ENCODE results near the gene EPHB1.

Gene EPHB1

GRCh38 chr3:135161425-135161824 is 366.4 kb downstream of the EPHB1 start:
- DNase-seq (ENCODE audit: low read depth) = no peak

- DNase-seq (ENCODE audit: low read depth) = no peak
Observed at GRCh38 chr3:135163701-135164100, 368.6 kb downstream of the EPHB1 start.

GRCh38 chr3:135165260-135165659 is 370.2 kb downstream of the EPHB1 start:
- DNase-seq (ENCODE audit: low read depth) = no peak

GRCh38 chr3:135166266-135166825 is 371.3 kb downstream of the EPHB1 start:
- DNase-seq (ENCODE audit: low read depth) = no peak

- no peak for DNase-seq (ENCODE audit: low read depth)
Observed at GRCh38 chr3:135168822-135169221, 373.8 kb downstream of the EPHB1 start.

GRCh38 chr3:135169651-135170050 is 374.6 kb downstream of the EPHB1 start:
- no peak for DNase-seq (ENCODE audit: low read depth)

GRCh38 chr3:135170732-135171131 is 375.7 kb downstream of the EPHB1 start:
- no peak for DNase-seq (ENCODE audit: low read depth)

- no peak for DNase-seq (ENCODE audit: low read depth)
Observed at GRCh38 chr3:135172191-135172869, 377.3 kb downstream of the EPHB1 start.

GRCh38 chr3:135175728-135176277 is 380.7 kb downstream of the EPHB1 start:
- DNase-seq (ENCODE audit: low read depth) = no peak

- no peak for DNase-seq (ENCODE audit: low read depth)
Observed at GRCh38 chr3:135176881-135177280, 381.8 kb downstream of the EPHB1 start.

- no peak for DNase-seq (ENCODE audit: low read depth)
Observed at GRCh38 chr3:135178566-135178965, 383.5 kb downstream of the EPHB1 start.

GRCh38 chr3:135181408-135181807 is 386.3 kb downstream of the EPHB1 start:
- no peak for DNase-seq (ENCODE audit: low read depth)

GRCh38 chr3:135182364-135182998 is 387.4 kb downstream of the EPHB1 start:
- DNase-seq (ENCODE audit: low read depth) = no peak

- DNase-seq (ENCODE audit: low read depth) = no peak
Observed at GRCh38 chr3:135190658-135191057, 395.6 kb downstream of the EPHB1 start.

- DNase-seq (ENCODE audit: low read depth) = no peak
Observed at GRCh38 chr3:135191708-135192107, 396.6 kb downstream of the EPHB1 start.

GRCh38 chr3:135192929-135193328 is 397.9 kb downstream of the EPHB1 start:
- no peak for DNase-seq (ENCODE audit: low read depth)

- DNase-seq (ENCODE audit: low read depth) = no peak
Observed at GRCh38 chr3:135197246-135197645, 402.2 kb downstream of the EPHB1 start.

- no peak for DNase-seq (ENCODE audit: low read depth)
Observed at GRCh38 chr3:135197856-135198255, 402.8 kb downstream of the EPHB1 start.

GRCh38 chr3:135199137-135199536 is 404.1 kb downstream of the EPHB1 start:
- DNase-seq (ENCODE audit: low read depth) = no peak

GRCh38 chr3:135203026-135203425 is 408.0 kb downstream of the EPHB1 start:
- DNase-seq (ENCODE audit: low read depth) = no peak

- DNase-seq (ENCODE audit: low read depth) = no peak
Observed at GRCh38 chr3:135213213-135213612, 418.2 kb downstream of the EPHB1 start.

- DNase-seq (ENCODE audit: low read depth) = no peak
Observed at GRCh38 chr3:135213822-135214221, 418.8 kb downstream of the EPHB1 start.

- no peak for DNase-seq (ENCODE audit: low read depth)
Observed at GRCh38 chr3:135214400-135214799, 419.3 kb downstream of the EPHB1 start.
